Colonic mucosa (tissue), 4 donors: Measurements from ENCODE around the gene BBS1. TPM values are rescaled to one million over a fixed set of nuclear protein-coding genes. Genes with fewer than 3 reads are reported as not detected.
A peak's percentile ranks its signal among the peaks of the same experiment; 100 is the strongest.
"Not testable (repeated sequence)": the region's sequence is repeated elsewhere in the genome, so short reads cannot be mapped to it uniquely, and the experiment has no call there.

ENCODE experiments used
- DNase-seq: peaks from one replicate; pipeline ENCODE4 v3.0.0-alpha.2; 2020
- H3K27ac ChIP-seq: fragments of 200-600 bp; one replicate; pipeline ENCODE4 v1.8.0; 2021
- H3K27me3 ChIP-seq: fragments of 200-600 bp; one replicate; pipeline ENCODE4 v1.8.0; 2021
- H3K36me3 ChIP-seq: fragments of 200-600 bp; one replicate; pipeline ENCODE4 v1.8.0; 2021
- H3K4me1 ChIP-seq: fragments of 200-600 bp; one replicate; pipeline ENCODE4 v1.8.0; 2021; ENCODE audit warnings: mild to moderate bottlenecking
- H3K4me3 ChIP-seq: fragments of 200-600 bp; one replicate; pipeline ENCODE4 v1.8.0; 2021
- H3K9ac ChIP-seq, 2 donors: one replicate each; pipeline ENCODE4 v1.7.0; 2013; ENCODE audit warnings: control low read depth in 2 of 2, low read depth in 2 of 2, low read length in 2 of 2
- H3K9me3 ChIP-seq: fragments of 200-600 bp; one replicate; pipeline ENCODE4 v1.8.0; 2021
- CTCF ChIP-seq: fragments of 200-600 bp; IDR thresholded peaks from one replicate; pipeline ENCODE4 v1.8.0; 2022; ENCODE audit warnings: antibody characterized with exemption, mild to moderate bottlenecking
- intact Hi-C: fragments of 100-400 bp; cut with DNase I; formaldehyde crosslinking; loops from one replicate; pipeline ENCODE4 v1.14.1; 2022
- total RNA-seq, 2 donors: library from RNA; stranded (reverse); fragmentation: NEBNext Ultra II Directional in 1 of 2; extraction: Animal tissue kit (Norgen Biotek cat#: 25700) in 1 of 2; gene quantifications; one replicate each; pipeline ENCODE4 v1.2.1, GENCODE V29; 2021
- donor health status: healthy.
- donor health status: DM: no; HTN: no; CAD: no.
- donor health status: DM: no; HTN: no; CAD: no.

BBS1 gene
- total RNA-seq, 2 donors from 2014 or later = 16.8 to 25.8 TPM

GRCh38 chr11:66543263-66544107, 33.0 kb downstream of the BBS1 start:
- no peaks in the 10 kb centered on the region for H3K27me3 ChIP-seq
- no peaks in the 10 kb centered on the region for H3K36me3 ChIP-seq
- intact Hi-C loops = no loop called here
- H3K4me1 ChIP-seq = peaks cover 12% of the 10 kb centered on the region
- TF ChIP-seq CTCF = no peak
- H3K9ac ChIP-seq = peak overlapping the region; percentile 19 to 56
- DNase-seq = peak; percentile 35
- H3K9me3 ChIP-seq = no peaks in the 10 kb centered on the region
- H3K27ac ChIP-seq = no peak overlapping the region
- no peak overlapping the region for H3K4me3 ChIP-seq

- not testable (repeated sequence) for H3K27ac ChIP-seq
- peak overlapping the region; percentile 88 for H3K4me3 ChIP-seq
- H3K9ac ChIP-seq = peak overlapping the region in 1 of 2 donors; percentile 76
Observed at GRCh38 chr11:66544952-66545351, 34.5 kb downstream of the BBS1 start.

GRCh38 chr11:66545701-66546367, 35.4 kb downstream of the BBS1 start, which contains the start of gene ZDHHC24:
Gene ZDHHC24 (minus strand): TSS chr11:66546048. CDS start chr11:66546003, 45 bp downstream.
- H3K27ac ChIP-seq = peak within 1 kb of the TSS; percentile 70
- TF ChIP-seq CTCF = no peak
- intact Hi-C loops = no loop called here

More at GRCh38 chr11:66544952-66545351, 34.5 kb downstream of the BBS1 start:
- H3K36me3 ChIP-seq, H3K9me3 ChIP-seq, intact Hi-C loops, H3K27me3 ChIP-seq, DNase-seq: not testable (repeated sequence)
- peaks cover 12% of the 10 kb centered on the region for H3K4me1 ChIP-seq

GRCh38 chr11:66546368-66546965, 36.0 kb downstream of the BBS1 start, which contains the start of gene ACTN3:
Gene ACTN3 (plus strand): TSS chr11:66546903. CDS start chr11:66546938, 35 bp downstream.
- peak; percentile 33 for DNase-seq
- H3K27me3 ChIP-seq = no peaks in the 10 kb centered on the region
- H3K4me1 ChIP-seq = peaks cover 12% of the 10 kb centered on the region
- no peaks in the 10 kb centered on the region for H3K36me3 ChIP-seq
- H3K27ac ChIP-seq = peak within 1 kb of the TSS; percentile 70
- intact Hi-C loops = no loop called here
- H3K4me3 ChIP-seq = peak within 1 kb of the TSS; percentile 88
- no peak for TF ChIP-seq CTCF
- H3K9me3 ChIP-seq = no peaks in the 10 kb centered on the region
- peak within 1 kb of the TSS; percentile 76 to 95 for H3K9ac ChIP-seq

More at GRCh38 chr11:66545701-66546367, 35.4 kb downstream of the BBS1 start, which contains the start of gene ZDHHC24:
- peaks cover 12% of the 10 kb centered on the region for H3K4me1 ChIP-seq
- H3K9me3 ChIP-seq = no peaks in the 10 kb centered on the region
- H3K9ac ChIP-seq = peak within 1 kb of the TSS; percentile 76 to 95
- H3K27me3 ChIP-seq = no peaks in the 10 kb centered on the region
- DNase-seq = peak; percentile 97
- peak within 1 kb of the TSS; percentile 88 for H3K4me3 ChIP-seq
- H3K36me3 ChIP-seq = no peaks in the 10 kb centered on the region

- H3K4me1 ChIP-seq = peaks cover 12% of the 10 kb centered on the region
- H3K4me3 ChIP-seq = peak overlapping the region; percentile 88
- DNase-seq = no peak
- H3K9ac ChIP-seq = peak overlapping the region in 1 of 2 donors; percentile 24
- H3K36me3 ChIP-seq = no peaks in the 10 kb centered on the region
- no peak overlapping the region for H3K27ac ChIP-seq
- TF ChIP-seq CTCF = no peak
- H3K9me3 ChIP-seq = no peaks in the 10 kb centered on the region
- no peaks in the 10 kb centered on the region for H3K27me3 ChIP-seq
- intact Hi-C loops = no loop called here
Observed at GRCh38 chr11:66546966-66547661, 36.7 kb downstream of the BBS1 start.
